Mucosa of descending colon (tissue), 3 donors: Measurements from ENCODE around the gene TMEM205. TPM values are rescaled to one million over a fixed set of nuclear protein-coding genes. Genes with fewer than 3 reads are reported as not detected.
A peak's percentile ranks its signal among the peaks of the same experiment; 100 is the strongest.

Experiments used
- ATAC-seq: fragments of 200-7000 bp; cut with Tn5 transposase; one replicate; pipeline ENCODE4 v1.9.1; 2020; ENCODE audit warnings: mild to moderate bottlenecking, moderate library complexity
- DNase-seq, 3 donors: peaks; one replicate each; pipeline ENCODE4 v3.0.0-alpha.2; 2020
- H3K36me3 ChIP-seq: fragments of 200-600 bp; one replicate; pipeline ENCODE4 v1.8.0; 2021; ENCODE audit warnings: low read depth, mild to moderate bottlenecking
- H3K4me1 ChIP-seq: fragments of 200-600 bp; one replicate; pipeline ENCODE4 v1.8.0; 2021; ENCODE audit warnings: low read depth, mild to moderate bottlenecking
- H3K4me3 ChIP-seq: fragments of 200-600 bp; one replicate; pipeline ENCODE4 v1.8.0; 2021; ENCODE audit warnings: mild to moderate bottlenecking
- H3K9me3 ChIP-seq: fragments of 200-600 bp; one replicate; pipeline ENCODE4 v1.8.0; 2021; ENCODE audit warnings: mild to moderate bottlenecking
- CTCF ChIP-seq: fragments of 200-600 bp; IDR thresholded peaks from one replicate; pipeline ENCODE4 v1.8.0; 2022; ENCODE audit warnings: antibody characterized with exemption, mild to moderate bottlenecking
- intact Hi-C, 2 donors: fragments of 100-400 bp; cut with DNase I in 1 of 2; cut with micrococcal nuclease in 1 of 2; formaldehyde crosslinking; loops; one replicate each; pipeline versions ENCODE4 v1.11.0 to v1.11.1; 2022; cut with DNase I, micrococcal nuclease
- total RNA-seq, 3 donors: library from RNA; stranded (reverse); fragmentation: NEBNext Ultra II Directional in 2 of 3; extraction: Animal tissue kit (Norgen Biotek cat#: 25700) in 2 of 3; gene quantifications; one replicate each; pipeline versions ENCODE4 v1.2.1 to v1.2.4, GENCODE V29; 2021 to 2023
- donor health status: DM: no; HTN: no; CAD: no; lungs with moderate emphysema.
- donor health status: DM: no; HTN: no; CAD: no.
- donor health status: DM: no; HTN: yes; CAD: no.

Gene TMEM205
- total RNA-seq, 3 donors from 2014 or later: 37.3 to 61.8 (median 55.7) TPM

DNA sequence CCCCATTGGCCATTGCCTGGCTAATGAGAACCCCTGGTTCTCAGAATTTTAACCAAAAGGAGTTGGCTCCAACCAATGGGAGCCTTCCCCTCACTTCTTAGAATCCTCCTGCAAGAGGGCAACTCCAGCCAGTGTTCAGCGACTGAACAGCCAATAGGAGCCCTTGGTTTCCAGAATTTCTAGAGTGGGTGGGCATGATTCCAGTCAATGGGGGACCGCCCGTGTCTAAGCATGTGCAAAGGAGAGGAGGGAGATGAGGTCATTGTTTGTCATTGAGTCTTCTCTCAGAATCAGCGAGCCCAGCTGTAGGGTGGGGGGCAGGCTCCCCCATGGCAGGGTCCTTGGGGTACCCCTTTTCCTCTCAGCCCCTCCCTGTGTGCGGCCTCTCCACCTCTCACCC lies 18.9 kb upstream of the TMEM205 start:
- intact Hi-C loops: no loop called here
- ATAC-seq: no peak
- Histone ChIP-seq H3K4me3 (no peak overlapping the region), H3K36me3 (no peaks in the 10 kb centered on the region), H3K4me1 (peaks cover 12% of the 10 kb centered on the region), H3K9me3 (no peaks in the 10 kb centered on the region)
- no peak for DNase-seq
- TF ChIP-seq CTCF: no peak

DNA sequence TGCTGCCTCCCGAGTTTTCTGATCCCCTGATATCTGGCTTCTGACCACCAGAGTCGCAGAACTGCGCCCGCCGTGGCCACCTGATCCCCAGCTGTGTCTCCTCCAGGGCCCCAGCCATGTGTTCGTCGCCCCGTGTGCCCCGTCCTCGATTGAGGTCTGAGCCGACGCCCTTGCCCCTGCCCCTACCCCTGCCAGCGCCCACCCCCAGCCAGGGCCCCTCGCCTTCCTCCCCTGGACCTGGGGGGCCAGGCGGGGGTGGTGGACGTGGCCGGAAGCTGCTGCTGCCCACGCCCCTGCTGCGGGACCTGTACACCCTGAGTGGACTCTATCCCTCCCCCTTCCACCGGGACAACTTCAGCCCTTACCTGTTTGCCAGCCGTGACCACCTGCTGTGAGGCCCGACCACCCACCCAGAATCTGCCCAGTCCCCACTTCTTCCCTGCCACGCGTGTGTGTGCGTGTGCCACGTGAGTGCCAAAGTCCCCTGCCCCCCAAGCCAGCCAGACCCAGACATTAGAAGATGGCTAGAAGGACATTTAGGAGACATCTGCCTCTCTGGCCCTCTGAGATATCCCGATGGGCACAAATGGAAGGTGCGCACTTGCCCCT lies 18.3 kb upstream of the TMEM205 start:
- Histone ChIP-seq H3K9me3 (no peaks in the 10 kb centered on the region), H3K4me1 (peaks cover 12% of the 10 kb centered on the region), H3K36me3 (no peaks in the 10 kb centered on the region), H3K4me3 (no peak overlapping the region)
- no peak for DNase-seq
- no peak for ATAC-seq
- TF ChIP-seq CTCF: no peak
- intact Hi-C loops: no loop called here

DNA sequence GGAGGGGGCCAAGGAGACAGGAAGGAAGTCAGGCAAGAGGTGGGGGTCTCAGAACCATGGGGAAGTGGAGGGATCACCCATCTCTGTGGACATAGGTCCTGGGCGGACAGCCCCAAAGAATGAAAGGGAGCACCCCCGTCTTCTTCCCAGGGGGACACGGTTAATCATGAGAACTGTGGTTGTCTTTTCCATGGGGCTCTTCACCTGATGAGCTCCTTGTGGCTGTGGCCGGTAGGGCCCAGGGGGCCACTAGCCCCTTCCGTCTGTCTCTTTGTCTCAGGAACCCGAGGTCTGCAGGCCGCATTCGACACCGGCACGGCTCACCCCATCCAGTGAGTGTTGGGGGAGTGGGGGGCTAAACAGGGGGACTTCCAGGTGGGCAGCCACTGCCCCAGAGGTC lies 17.8 kb upstream of the TMEM205 start:
- no peaks in the 10 kb centered on the region for H3K36me3 ChIP-seq
- no peak overlapping the region for H3K4me3 ChIP-seq
- ATAC-seq (no peak), DNase-seq (no peak)
- no peak for TF ChIP-seq CTCF
- peaks cover 12% of the 10 kb centered on the region for H3K4me1 ChIP-seq
- H3K9me3 ChIP-seq: no peaks in the 10 kb centered on the region
- intact Hi-C loops: no loop called here

DNA sequence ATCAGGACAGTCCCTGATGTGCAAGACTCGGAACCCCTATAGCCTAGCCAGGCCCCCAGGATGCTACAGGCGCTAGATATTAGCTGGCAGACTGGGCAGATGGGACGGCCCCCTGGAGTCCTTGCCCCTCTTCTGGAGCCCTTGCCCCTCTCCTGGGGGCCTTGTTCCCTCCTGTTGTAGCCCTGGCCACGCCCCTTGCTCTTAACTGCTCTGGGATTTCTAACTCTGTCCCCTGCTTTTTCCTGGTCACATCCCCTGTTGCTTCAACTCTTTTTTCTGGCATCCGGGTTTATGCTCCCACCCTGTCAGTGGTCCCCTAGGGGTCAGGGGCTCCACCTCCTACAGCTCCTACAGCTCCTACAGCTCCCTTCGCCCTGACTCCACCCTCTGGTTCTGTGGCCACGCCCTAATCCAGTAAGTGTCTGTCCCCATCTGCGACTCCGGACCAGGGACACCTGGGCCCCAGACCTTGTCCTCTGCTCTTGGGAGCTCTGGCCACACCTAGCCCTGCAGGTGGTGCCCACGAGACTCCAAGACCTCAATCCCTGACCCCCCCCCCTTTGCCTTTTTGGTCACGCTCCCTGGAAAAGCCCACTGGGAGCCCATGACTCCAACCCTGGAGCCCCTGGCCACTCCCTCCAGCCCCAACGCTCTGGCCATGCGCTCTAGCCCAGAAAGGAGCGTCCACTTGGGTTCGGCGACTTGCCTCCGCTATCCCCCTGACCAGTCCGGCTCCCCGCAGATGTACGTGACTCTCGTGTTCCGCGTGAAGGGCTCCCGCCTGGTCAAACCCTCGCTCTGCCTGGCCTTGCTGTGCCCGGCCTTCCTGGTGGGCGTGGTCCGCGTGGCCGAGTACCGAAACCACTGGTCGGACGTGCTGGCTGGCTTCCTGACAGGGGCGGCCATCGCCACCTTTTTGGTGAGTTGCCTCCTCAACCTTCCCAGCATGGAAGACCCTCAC lies 16.0 kb upstream of the TMEM205 start:
- DNase-seq (peak in 1 of 3 donors; percentile 60), ATAC-seq (peak; percentile 54)
- Histone ChIP-seq H3K4me3 (no peak overlapping the region), H3K9me3 (no peaks in the 10 kb centered on the region), H3K4me1 (peaks cover 12% of the 10 kb centered on the region), H3K36me3 (no peaks in the 10 kb centered on the region)
- no peak for TF ChIP-seq CTCF
- intact Hi-C loops: no loop called here

DNA sequence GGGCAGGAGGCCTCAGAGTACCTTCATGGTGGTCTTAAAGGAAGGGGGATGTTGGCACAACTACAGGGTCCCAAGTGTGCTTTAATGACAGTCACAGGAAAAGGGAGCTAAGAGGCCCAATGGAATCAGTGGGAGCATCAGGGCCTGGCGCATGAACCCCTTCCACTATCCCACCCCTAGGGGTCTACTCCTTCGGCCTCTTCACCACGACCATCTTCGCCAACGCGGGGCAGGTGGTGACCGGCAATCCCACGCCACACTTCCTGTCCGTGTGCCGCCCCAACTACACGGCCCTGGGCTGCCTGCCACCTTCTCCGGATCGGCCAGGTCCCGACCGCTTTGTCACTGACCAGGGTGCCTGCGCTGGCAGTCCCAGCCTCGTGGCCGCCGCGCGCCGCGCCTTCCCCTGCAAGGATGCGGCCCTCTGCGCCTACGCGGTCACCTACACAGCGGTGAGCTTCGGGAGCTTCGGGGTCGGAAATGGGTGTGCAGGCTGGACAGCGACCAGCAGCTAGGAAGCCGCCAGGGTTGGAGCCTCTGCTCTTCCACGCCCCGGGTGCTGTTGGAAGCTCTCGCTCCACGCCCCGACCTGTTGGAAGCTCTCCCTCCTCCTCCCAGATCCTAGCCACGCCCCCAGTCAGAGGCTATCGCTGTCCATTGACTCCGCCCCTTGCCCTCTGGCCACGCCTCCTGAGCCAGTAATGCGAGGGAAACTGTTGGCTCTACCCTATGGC lies 15.1 kb upstream of the TMEM205 start:
- Histone ChIP-seq H3K9me3 (no peaks in the 10 kb centered on the region), H3K4me1 (peaks cover 12% of the 10 kb centered on the region), H3K36me3 (no peaks in the 10 kb centered on the region), H3K4me3 (no peak overlapping the region)
- no peak for TF ChIP-seq CTCF
- ATAC-seq: peak; percentile 97
- intact Hi-C loops: no loop called here
- peak; percentile 92 to 97 (median 96) for DNase-seq
